NCI-H1092 (cell line): Measurements from ENCODE around the gene AP3S2.
"Not testable (repeated sequence)": the region's sequence is repeated elsewhere in the genome, so short reads cannot be mapped to it uniquely, and the experiment has no call there.

Source experiments
- DNase-seq: peaks from one replicate; lab custom pipeline; 2025; lab: John Stamatoyannopoulos, UW

The AP3S2 gene

GRCh38 chr15:89864958-89865739 is 28.6 kb downstream of the AP3S2 start:
- DNase-seq = no peak

GRCh38 chr15:89863918-89864317 is 29.9 kb downstream of the AP3S2 start:
- no peak for DNase-seq

- no peak for DNase-seq
These were observed 32.9 kb downstream of the AP3S2 start for GRCh38 chr15:89860891-89861290.

GRCh38 chr15:89860431-89860830 is 33.4 kb downstream of the AP3S2 start:
- no peak for DNase-seq

GRCh38 chr15:89858661-89859458 is 34.9 kb downstream of the AP3S2 start:
- DNase-seq = no peak

- DNase-seq = no peak
These were observed 36.1 kb downstream of the AP3S2 start for GRCh38 chr15:89857673-89858072.

- no peak for DNase-seq
These were observed 37.8 kb downstream of the AP3S2 start for GRCh38 chr15:89855948-89856347.

GRCh38 chr15:89854863-89855262 is 38.9 kb downstream of the AP3S2 start:
- not testable (repeated sequence) for DNase-seq

- no peak for DNase-seq
These were observed 41.3 kb downstream of the AP3S2 start for GRCh38 chr15:89852342-89852995.

- no peak for DNase-seq
These were observed 42.0 kb downstream of the AP3S2 start for GRCh38 chr15:89851673-89852341.

GRCh38 chr15:89848970-89849292 is 44.9 kb downstream of the AP3S2 start:
- no peak for DNase-seq

GRCh38 chr15:89847101-89847500 is 46.7 kb downstream of the AP3S2 start:
- no peak for DNase-seq

GRCh38 chr15:89845305-89845893 is 48.4 kb downstream of the AP3S2 start:
- DNase-seq = no peak

- DNase-seq = no peak
These were observed 51.8 kb downstream of the AP3S2 start for GRCh38 chr15:89841962-89842361.

- DNase-seq = no peak
These were observed 52.5 kb downstream of the AP3S2 start for GRCh38 chr15:89841306-89841705.

- DNase-seq = no peak
These were observed 54.5 kb downstream of the AP3S2 start for GRCh38 chr15:89839167-89839810.

GRCh38 chr15:89837830-89838178 is 56.0 kb downstream of the AP3S2 start:
- DNase-seq = no peak

GRCh38 chr15:89837134-89837829 is 56.5 kb downstream of the AP3S2 start:
- no peak for DNase-seq

- DNase-seq = no peak
These were observed 57.3 kb downstream of the AP3S2 start for GRCh38 chr15:89836267-89837133.

GRCh38 chr15:89835176-89835564 is 58.6 kb downstream of the AP3S2 start:
- no peak for DNase-seq
